A549 (cell line): ENCODE results near the gene MARK2. TPM values are rescaled to one million over a fixed set of nuclear protein-coding genes. Genes with fewer than 3 reads are reported as not detected.

Experiments used
- ATAC-seq, 2 experiments: fragments of 200-7000 bp in 1 of 2; fragments of >200 bp in 1 of 2; cut with Nextera tagmentation in 1 of 2; cut with Tn5 transposase in 1 of 2; 3 replicates each; pipeline versions ENCODE4 v1.8.0 to v1.9.1; 2018 to 2020; ENCODE audit warnings: mild to moderate bottlenecking in 1 of 2, moderate library complexity in 1 of 2
- CTCF ChIA-PET: fragments of 300-600 bp; sonication (Branson Sonifier 250); formaldehyde crosslinking; extraction: SDS; loops from one replicate; lab custom pipeline; 2021; ENCODE audit warnings: antibody characterized with exemption, inconsistent platforms; lab: Yijun Ruan, JAX
- POLR2A ChIA-PET: fragments of 350-600 bp; formaldehyde crosslinking; extraction: SDS; loops from one replicate; lab custom pipeline; 2021; ENCODE audit warnings: antibody characterized with exemption, inconsistent platforms; lab: Yijun Ruan, JAX
- DNase-seq, 2 experiments: peaks; one replicate each; pipeline versions ENCODE4 v3.0.0 to v3.0.0-alpha.2; 2011 to 2016; ENCODE audit warnings: low read depth in 1 of 2, low spot score in 1 of 2
- FAIRE-seq: peaks from 2 replicates; lab custom pipeline; 2011; peaks lifted over from hg19 to GRCh38; lab: Jason Lieb, UNC
- H3K27ac ChIP-seq, 2 experiments: fragments of >200 bp; sonication (Bioruptor Twin); formaldehyde crosslinking; 3 replicates each; pipeline ENCODE4 v1.5.1; 2016 to 2017
- H3K4me1 ChIP-seq: fragments of >200 bp; sonication (Bioruptor Twin); formaldehyde crosslinking; 3 replicates; pipeline ENCODE4 v1.6.1; 2016
- H3K4me2 ChIP-seq: fragments of >200 bp; sonication (Bioruptor Twin); formaldehyde crosslinking; 3 replicates; pipeline ENCODE4 v1.6.1; 2016
- H3K4me3 ChIP-seq: fragments of >200 bp; sonication (Bioruptor Twin); formaldehyde crosslinking; 3 replicates; pipeline ENCODE4 v1.5.1; 2016
- H3K9me3 ChIP-seq: fragments of >200 bp; sonication (Bioruptor Twin); formaldehyde crosslinking; 3 replicates; pipeline ENCODE4 v1.6.1; 2016
- CBX2 ChIP-seq: fragments of 200-600 bp; sonication (generic); IDR thresholded peaks from 2 replicates; pipeline ENCODE4 v1.6.1; 2016; ENCODE audit warnings: low read depth, mild to moderate bottlenecking, borderline replicate concordance
- CEBPB ChIP-seq, 2 experiments: fragments of >200 bp in 1 of 2; sonication (Bioruptor Twin) in 1 of 2; formaldehyde crosslinking in 1 of 2; IDR thresholded peaks; 2 replicates each; pipeline ENCODE4 v1.6.1; 2012 to 2016
- CHD4 ChIP-seq: fragments of 200-600 bp; sonication (generic); IDR thresholded peaks from 2 replicates; pipeline ENCODE4 v1.6.1; 2016; ENCODE audit warnings: antibody characterized with exemption, mild to moderate bottlenecking, borderline replicate concordance
- CTCF ChIP-seq: fragments of >200 bp; sonication (Bioruptor Twin); formaldehyde crosslinking; IDR thresholded peaks from 3 replicates; pipeline ENCODE4 v1.5.1; 2016
- EHMT2 ChIP-seq: fragments of 200-600 bp; sonication (generic); IDR thresholded peaks from 2 replicates; pipeline ENCODE4 v1.6.1; 2016; ENCODE audit warnings: antibody characterized with exemption, low read depth, mild to moderate bottlenecking, moderate library complexity
- ELK1 ChIP-seq: fragments of 150-350 bp; IDR thresholded peaks from 2 replicates; pipeline ENCODE4 v1.6.1; 2014; ENCODE audit warnings: low read depth, mild to moderate bottlenecking, low read length
- FOXS1 ChIP-seq: fragments of 250-450 bp; sonication (Bioruptor Pico); IDR thresholded peaks from 2 replicates; pipeline ENCODE4 v1.5.0; 2020; ENCODE audit warnings: mild to moderate bottlenecking, moderate library complexity
- HDAC2 ChIP-seq: fragments of 200-600 bp; sonication (generic); IDR thresholded peaks from 2 replicates; pipeline ENCODE4 v1.6.1; 2016
- HES2 ChIP-seq: fragments of >200 bp; sonication (Bioruptor Twin); formaldehyde crosslinking; IDR thresholded peaks from 2 replicates; pipeline ENCODE4 v1.6.1; 2016
- HMGXB4 ChIP-seq: fragments of 250-450 bp; sonication (Bioruptor Pico); IDR thresholded peaks from 2 replicates; pipeline ENCODE4 v1.5.0; 2021; ENCODE audit warnings: mild to moderate bottlenecking, moderate library complexity, borderline replicate concordance
- HOXB5 ChIP-seq: fragments of 250-450 bp; sonication (Bioruptor Pico); IDR thresholded peaks from 2 replicates; pipeline ENCODE4 v1.5.0; 2020; ENCODE audit warnings: mild to moderate bottlenecking, moderate library complexity
- JUN ChIP-seq, 2 experiments: fragments of >200 bp; sonication (Bioruptor Twin); formaldehyde crosslinking; IDR thresholded peaks; 2 replicates in 1 of 2; 3 replicates in 1 of 2; pipeline ENCODE4 v1.6.1; 2016 to 2017
- JUNB ChIP-seq: fragments of >200 bp; sonication (Bioruptor Twin); formaldehyde crosslinking; IDR thresholded peaks from 2 replicates; pipeline ENCODE4 v1.6.1; 2016
- MAFK ChIP-seq: fragments of 450-650 bp; IDR thresholded peaks from 2 replicates; pipeline ENCODE4 v1.6.1; 2014; ENCODE audit not compliant: partially characterized antibody
- MYC ChIP-seq: IDR thresholded peaks from 2 replicates; pipeline ENCODE4 v1.6.1; 2012; ENCODE audit warnings: mild to moderate bottlenecking, inconsistent platforms, low read length, improper control_type of control experiment, borderline replicate concordance
- NFE2L2 ChIP-seq: fragments of 150-350 bp; conservative IDR thresholded peaks from 2 replicates; pipeline ENCODE4 v1.6.1; 2014; ENCODE audit warnings: low read length
- SMC3 ChIP-seq: fragments of >200 bp; sonication (Bioruptor Twin); formaldehyde crosslinking; IDR thresholded peaks from 3 replicates; pipeline ENCODE4 v1.6.1; 2018; ENCODE audit warnings: inconsistent platforms
- ZFP36 ChIP-seq: fragments of 450-650 bp; IDR thresholded peaks from 2 replicates; pipeline ENCODE4 v1.6.1; 2014; ENCODE audit warnings: borderline replicate concordance; ENCODE audit not compliant: partially characterized antibody
- WGBS: methylation state at CpG from one replicate; pipeline ENCODE4 v1.1.6; 2017; ENCODE audit errors: missing lambda C conversion rate; 5-methylcytosine and 5-hydroxymethylcytosine counted together
- polyA plus RNA-seq, 4 experiments: library from polyadenylated mRNA; depleted of rRNA in 3 of 4; stranded (reverse); fragments of >200 nt; fragmentation: RNase III in 1 of 4; extraction: RNeasy Plus Mini Kit Qiagen cat#74134 plus additional on column Dnase treatment in 1 of 4; gene quantifications; 2 replicates in 3 of 4; 3 replicates in 1 of 4; pipeline ENCODE4 v1.2.3, GENCODE V29; 2011 to 2017

MARK2 gene
- polyA plus RNA-seq, 2 of the 4 experiments (the other 2 are of a cell fraction): 20.2 to 28.4 TPM

DNA sequence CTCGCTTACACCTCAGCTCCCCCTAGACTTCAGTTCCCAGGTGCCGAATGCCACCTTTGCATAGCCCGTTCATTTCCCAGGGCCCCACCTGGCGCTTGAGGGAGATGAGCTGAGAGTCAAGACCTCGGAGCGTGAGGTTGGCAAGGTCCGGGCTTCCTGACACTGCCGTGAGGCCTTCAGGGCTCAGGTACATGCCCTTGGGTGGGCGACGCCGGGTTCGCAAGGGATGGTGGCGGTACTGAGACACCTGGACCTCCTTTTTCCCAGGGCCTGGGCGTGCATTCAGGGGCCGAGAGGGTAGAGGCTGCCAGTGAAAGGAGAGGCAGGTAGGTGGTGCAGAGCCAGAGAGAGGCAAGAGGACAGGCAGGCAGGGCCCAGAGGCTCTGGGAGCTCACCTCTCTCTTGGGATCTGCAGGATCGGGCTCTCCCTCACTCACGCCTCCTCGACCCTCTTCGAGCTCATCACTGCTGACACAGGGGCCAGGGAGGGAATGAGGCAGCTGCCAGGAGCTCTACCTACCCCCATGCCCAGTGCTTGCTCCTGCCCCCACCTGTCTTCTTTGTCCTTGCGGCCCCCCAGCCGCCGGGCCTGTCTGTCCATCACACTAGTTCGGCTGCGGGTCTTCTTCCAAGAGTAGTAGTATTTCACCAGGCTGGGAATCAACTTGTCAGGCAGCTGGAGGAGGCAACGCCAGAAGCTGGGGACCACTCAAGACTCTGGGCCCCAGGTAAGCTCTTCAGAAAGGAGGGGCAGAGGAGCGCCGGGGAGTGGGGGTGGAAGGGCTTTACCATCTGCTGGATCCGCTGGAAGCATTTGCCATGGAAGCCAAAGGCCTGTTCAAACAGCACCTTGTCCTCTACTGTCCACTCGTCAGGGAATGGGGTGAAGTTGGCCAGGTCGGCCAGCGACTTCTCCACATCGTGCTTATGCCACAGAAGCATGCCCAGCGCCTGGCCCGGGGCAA, 75.2 kb downstream of the MARK2 start:
- no peak for FAIRE-seq
- CTCF ChIA-PET: interaction anchor here (1.2 to 6.9 kb wide), 5 partner anchors 8 to 77 kb away, joined by 3 to 57 read pairs (median 16); partner anchors contain the start of gene MARK2

DNA sequence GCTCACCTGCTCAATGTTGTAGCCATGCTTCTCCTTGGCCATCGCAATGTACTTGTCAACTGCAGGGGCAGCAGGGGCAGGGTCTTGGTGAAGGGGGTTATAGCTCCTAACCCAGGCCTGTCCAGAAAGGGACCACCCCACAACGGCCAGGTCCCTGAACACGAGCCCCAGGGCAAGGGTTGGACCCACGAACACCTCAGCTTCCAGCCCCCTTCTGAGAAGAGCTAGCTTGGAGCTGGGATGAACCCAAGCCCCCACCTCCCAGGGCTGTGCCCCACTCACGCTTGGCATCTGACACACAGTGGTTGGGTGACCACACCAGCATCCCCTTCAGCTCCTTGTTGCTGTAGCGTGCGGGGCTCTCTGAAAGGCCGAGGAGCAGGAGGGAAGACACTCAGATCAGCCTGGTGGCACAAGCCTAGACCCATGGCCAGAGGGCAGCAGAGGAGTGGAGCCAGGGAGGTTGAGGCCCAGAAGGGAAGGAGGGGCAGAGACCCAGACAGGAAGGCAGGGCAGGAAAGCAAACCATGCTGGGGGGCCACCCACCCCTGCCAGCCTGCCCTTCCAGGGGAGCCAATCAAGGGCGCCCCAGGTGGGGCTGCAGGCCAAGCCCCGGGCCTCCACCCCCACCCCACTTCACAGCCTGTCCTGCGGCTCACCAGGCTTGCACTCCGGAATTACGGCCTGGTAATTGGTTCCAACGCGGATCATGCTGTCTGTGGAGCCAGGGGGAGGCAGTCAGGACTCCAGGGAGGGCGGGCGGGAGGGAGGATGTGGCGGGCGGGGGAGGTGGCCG, 76.2 kb downstream of the MARK2 start:
- no peak overlapping the region for H3K4me3 ChIP-seq
- 86% methylated on average over 11 of the region's 20 CpGs for WGBS
- CTCF ChIA-PET: interaction anchor here (0.6 to 6.9 kb wide), 10 partner anchors 9 to 77 kb away, joined by 3 to 57 read pairs (median 6); partner anchors contain the start of gene MARK2
- TF ChIP-seq MAFK (no peak), CEBPB (IDR thresholded peaks at IDR 0.05) (no peak), SMC3 (no peak), ELK1 (no peak), CBX2 (no peak), FOXS1 (CRISPR knock-in tag) (no peak), CTCF (no peak)
- DNase-seq (no peak), ATAC-seq (no peak), FAIRE-seq (no peak)
- H3K27ac ChIP-seq: no peak overlapping the region
- no peak overlapping the region for H3K4me2 ChIP-seq
- no peaks in the 10 kb centered on the region for H3K9me3 ChIP-seq
- H3K4me1 ChIP-seq: peaks cover 37% of the 10 kb centered on the region
- POLR2A ChIA-PET: interaction anchor here (1.1 kb wide), 1 partner anchor 14 kb away, joined by 3 read pairs; no protein-coding TSS in a partner anchor

More for the DNA sequence above, 75.2 kb downstream of the MARK2 start:
- no peak for ATAC-seq
- H3K4me1 ChIP-seq: peaks cover 32% of the 10 kb centered on the region
- no peak overlapping the region for H3K27ac ChIP-seq
- TF ChIP-seq HES2 (no peak), JUN (IDR thresholded peaks at IDR 0.05) (no peak), JUNB (no peak), ZFP36 (no peak), MYC (no peak), CEBPB (IDR thresholded peaks at IDR 0.05) (no peak), NFE2L2 (no peak), EHMT2 (no peak), CHD4 (no peak), HMGXB4 (CRISPR knock-in tag) (no peak), HOXB5 (CRISPR knock-in tag) (no peak), HDAC2 (no peak)
- DNase-seq: no peak
- no peak overlapping the region for H3K4me3 ChIP-seq
- POLR2A ChIA-PET: no interaction called here
- no peaks in the 10 kb centered on the region for H3K9me3 ChIP-seq
- no peak overlapping the region for H3K4me2 ChIP-seq
- 94% methylated on average over 34 of the region's 34 CpGs for WGBS
